NB4 (cell line): ENCODE measurements around the gene ABCA4.

ENCODE experiments used
- DNase-seq: peaks from one replicate; pipeline ENCODE4 v3.0.0; 2010; ENCODE audit warnings: low read depth
- H3K4me3 ChIP-seq: one replicate; pipeline ENCODE4 v1.5.1; 2011; ENCODE audit warnings: mild to moderate bottlenecking, low read depth, low read length, moderate library complexity
- MAX ChIP-seq: IDR thresholded peaks from 2 replicates; pipeline ENCODE4 v1.6.1; 2011; ENCODE audit warnings: low read depth, low read length
- MYC ChIP-seq: IDR thresholded peaks from 2 replicates; pipeline ENCODE4 v1.6.1; 2011; ENCODE audit warnings: low read depth, low read length
- POLR2A ChIP-seq: IDR thresholded peaks from 2 replicates; pipeline ENCODE4 v1.6.1; 2011; ENCODE audit warnings: mild to moderate bottlenecking; ENCODE audit not compliant: insufficient read length; ENCODE audit errors: extremely low read depth
- TF ChIP-seq, protein P1 (sequence below): IDR thresholded peaks from one replicate; pipeline ENCODE4 v1.5.1; 2012; ENCODE audit warnings: low read depth, low read length

Gene ABCA4

GRCh38 chr1:94047949-94048348, 73.0 kb downstream of the ABCA4 start:
- TF ChIP-seq MYC (no peak), MAX (no peak), POLR2A (no peak)
- TF ChIP-seq, protein P1, sequence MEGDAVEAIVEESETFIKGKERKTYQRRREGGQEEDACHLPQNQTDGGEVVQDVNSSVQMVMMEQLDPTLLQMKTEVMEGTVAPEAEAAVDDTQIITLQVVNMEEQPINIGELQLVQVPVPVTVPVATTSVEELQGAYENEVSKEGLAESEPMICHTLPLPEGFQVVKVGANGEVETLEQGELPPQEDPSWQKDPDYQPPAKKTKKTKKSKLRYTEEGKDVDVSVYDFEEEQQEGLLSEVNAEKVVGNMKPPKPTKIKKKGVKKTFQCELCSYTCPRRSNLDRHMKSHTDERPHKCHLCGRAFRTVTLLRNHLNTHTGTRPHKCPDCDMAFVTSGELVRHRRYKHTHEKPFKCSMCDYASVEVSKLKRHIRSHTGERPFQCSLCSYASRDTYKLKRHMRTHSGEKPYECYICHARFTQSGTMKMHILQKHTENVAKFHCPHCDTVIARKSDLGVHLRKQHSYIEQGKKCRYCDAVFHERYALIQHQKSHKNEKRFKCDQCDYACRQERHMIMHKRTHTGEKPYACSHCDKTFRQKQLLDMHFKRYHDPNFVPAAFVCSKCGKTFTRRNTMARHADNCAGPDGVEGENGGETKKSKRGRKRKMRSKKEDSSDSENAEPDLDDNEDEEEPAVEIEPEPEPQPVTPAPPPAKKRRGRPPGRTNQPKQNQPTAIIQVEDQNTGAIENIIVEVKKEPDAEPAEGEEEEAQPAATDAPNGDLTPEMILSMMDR, result no peak
- no peak overlapping the region for H3K4me3 ChIP-seq
- DNase-seq, result no peak

DNA sequence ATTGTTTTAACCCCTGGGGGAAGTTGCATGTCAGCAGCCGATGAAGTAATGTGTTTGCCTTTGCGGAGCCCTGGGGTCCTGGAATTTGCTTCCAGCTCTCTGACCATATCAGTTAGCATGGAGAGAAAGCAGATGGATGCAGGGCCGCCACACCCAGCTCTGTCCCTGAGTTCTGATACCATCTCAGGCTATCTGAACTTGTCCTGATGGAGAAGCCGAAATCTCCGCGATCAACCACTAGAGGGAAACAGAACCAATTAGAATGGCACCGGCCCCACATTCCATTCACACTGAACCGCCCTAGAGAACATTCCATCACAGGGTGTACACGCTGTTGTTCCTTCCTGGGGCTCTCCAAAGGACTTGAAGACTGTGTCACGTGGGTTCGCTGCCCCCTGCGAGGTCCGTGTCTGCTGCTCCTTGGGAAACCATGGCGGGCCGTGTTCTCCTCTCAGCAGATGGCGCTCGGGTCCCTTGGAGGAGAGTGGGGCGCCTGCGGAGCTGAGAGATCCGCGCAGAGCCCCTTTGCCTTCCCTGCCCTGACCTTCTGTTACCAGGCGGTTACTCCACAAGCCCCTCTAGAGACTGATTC, 75.4 kb downstream of the ABCA4 start:
- peak; percentile 46 for DNase-seq
- TF ChIP-seq, protein P1, result peak; percentile 46
- TF ChIP-seq MYC (no peak), MAX (no peak), POLR2A (no peak)
- H3K4me3 ChIP-seq, result no peak overlapping the region

DNA sequence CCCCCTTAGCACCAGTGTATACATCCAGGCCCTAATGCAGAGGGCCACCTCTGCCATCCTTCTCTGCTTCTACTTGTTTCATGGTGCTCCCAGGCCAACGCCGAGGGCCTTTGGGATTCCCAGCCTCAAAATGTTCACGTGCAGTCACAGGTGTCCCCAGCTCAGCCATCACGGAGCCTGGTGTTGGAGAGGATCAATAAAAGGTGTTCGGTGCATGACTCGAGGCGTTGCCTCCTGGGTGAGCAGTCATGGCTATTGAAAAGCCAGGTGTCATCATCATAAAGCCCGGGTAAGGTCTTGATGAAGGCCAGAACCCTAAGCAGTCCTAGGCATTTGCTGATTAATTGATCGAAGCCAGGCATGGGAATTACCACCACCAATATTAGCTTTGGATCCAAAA, 76.1 kb downstream of the ABCA4 start:
- H3K4me3 ChIP-seq, result no peak overlapping the region
- no peak for DNase-seq
- TF ChIP-seq, protein P1, result no peak
- TF ChIP-seq MYC, result no peak
- no peak for TF ChIP-seq MAX
- TF ChIP-seq POLR2A, result no peak

DNA sequence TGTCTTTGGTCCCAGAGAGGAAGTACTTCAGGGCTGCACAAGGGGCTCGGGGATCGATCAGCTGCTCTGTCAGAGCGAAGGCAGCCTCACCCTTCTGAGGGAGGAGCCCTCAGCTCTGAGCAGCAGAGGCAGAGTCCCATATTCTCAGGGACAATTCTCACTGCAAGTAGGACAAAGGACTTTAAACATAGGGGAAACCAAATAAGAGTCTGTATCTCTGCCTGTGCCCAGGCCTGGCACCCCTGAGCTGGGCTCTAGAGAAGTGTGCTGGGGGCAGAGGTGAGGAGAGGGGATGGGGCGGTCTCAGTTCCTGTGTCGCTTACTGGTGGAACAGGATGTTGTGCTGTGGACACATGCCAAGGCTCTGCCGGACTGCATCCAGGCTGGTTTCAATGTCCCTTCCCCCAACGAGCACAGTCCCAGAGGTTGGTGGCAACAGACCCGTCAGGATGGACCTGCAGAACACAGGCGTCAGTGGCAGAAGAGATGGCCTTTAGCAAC, 76.6 kb downstream of the ABCA4 start:
- H3K4me3 ChIP-seq, result no peak overlapping the region
- no peak for TF ChIP-seq POLR2A
- TF ChIP-seq MYC, result no peak
- DNase-seq, result peak; percentile 30

- no peak overlapping the region for H3K4me3 ChIP-seq
- no peak for DNase-seq
- TF ChIP-seq MAX (no peak), MYC (no peak), POLR2A (no peak)
- TF ChIP-seq, protein P1, result no peak
Observed at GRCh38 chr1:94043738-94044289, 77.1 kb downstream of the ABCA4 start.

- TF ChIP-seq MYC (no peak), POLR2A (no peak), MAX (no peak)
- TF ChIP-seq, protein P1, result no peak
- H3K4me3 ChIP-seq, result no peak overlapping the region
- no peak for DNase-seq
Observed at GRCh38 chr1:94042388-94042787, 78.6 kb downstream of the ABCA4 start.
